Right atrium auricular region (tissue), 2 donors: ENCODE results near the gene AGPAT1. TPM values are rescaled to one million over a fixed set of nuclear protein-coding genes. Genes with fewer than 3 reads are reported as not detected.

Source experiments
- DNase-seq: peaks from one replicate; pipeline ENCODE4 v3.0.0-alpha.2; 2019; ENCODE audit warnings: low spot score
- H3K27ac ChIP-seq, 2 donors: fragments of 200-600 bp; sonication (generic); 1 replicate in 1 of 2; 2 replicates in 1 of 2; pipeline ENCODE4 v1.5.1; 2016 to 2019
- H3K27me3 ChIP-seq, 2 donors: fragments of 200-600 bp; sonication (generic); one replicate each; pipeline versions ENCODE4 v1.5.1 to v1.6.0; 2017 to 2019
- H3K36me3 ChIP-seq: fragments of 200-600 bp; sonication (generic); one replicate; pipeline ENCODE4 v1.5.1; 2016
- H3K4me1 ChIP-seq, 2 donors: fragments of 200-600 bp; sonication (generic); one replicate each; pipeline versions ENCODE4 v1.5.1 to v1.6.0; 2017 to 2019
- H3K4me3 ChIP-seq, 2 donors: fragments of 200-600 bp; sonication (generic); 1 replicate in 1 of 2; 2 replicates in 1 of 2; pipeline ENCODE4 v1.5.1; 2017 to 2019; ENCODE audit warnings: mild to moderate bottlenecking in 1 of 2, moderate library complexity in 1 of 2
- H3K9me3 ChIP-seq, 2 donors: fragments of 200-600 bp; sonication (generic); one replicate each; pipeline ENCODE4 v1.5.1; 2019
- total RNA-seq, 2 donors: library from RNA; depleted of rRNA; stranded (reverse); fragments of >200 nt; gene quantifications; one replicate each; pipeline ENCODE4 v1.1.0, GENCODE V29; 2016
- TF ChIP-seq, protein P1 (sequence below), 2 donors: fragments of 200-600 bp; sonication (generic); IDR thresholded peaks; one replicate each; pipeline ENCODE4 v1.5.1; 2019; ENCODE audit warnings: antibody characterized with exemption in 2 of 2

AGPAT1 gene
- total RNA-seq, 2 donors from 2014 or later, result 59.6 to 77.1 TPM

DNA sequence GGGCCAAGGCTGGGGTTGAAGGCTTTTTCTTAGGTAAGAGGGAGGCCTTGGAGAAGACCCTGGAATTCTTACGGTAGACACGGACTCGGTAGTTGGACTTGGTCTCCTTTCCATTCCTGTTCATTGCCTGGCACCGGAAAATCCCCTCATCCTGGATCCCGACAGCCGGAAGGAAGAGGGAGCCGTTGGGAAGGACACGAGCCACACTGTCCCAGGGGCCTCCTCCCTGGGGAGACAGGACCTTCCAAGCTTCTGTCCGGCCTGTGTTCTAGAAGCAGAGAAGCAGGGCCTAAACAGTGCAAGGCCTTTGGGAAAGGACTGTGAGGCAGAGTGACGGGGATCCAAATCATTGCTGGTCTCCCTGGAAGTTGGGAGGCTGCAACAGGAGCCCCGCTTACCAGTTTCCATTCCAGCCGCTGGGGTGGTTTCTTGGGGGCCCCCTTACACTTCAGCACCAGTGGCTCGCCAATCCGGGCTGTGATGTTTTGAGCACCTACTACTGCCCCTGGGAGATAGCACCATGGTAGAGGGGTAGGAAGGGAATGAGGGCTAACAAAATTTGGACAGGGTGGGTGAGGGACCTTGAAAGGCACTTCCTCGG lies 7.7 kb upstream of the AGPAT1 start:
- H3K9me3 ChIP-seq, result no peaks in the 10 kb centered on the region
- H3K4me1 ChIP-seq, result peaks cover 0 to 78% of the 10 kb centered on the region in 2 donors
- TF ChIP-seq, protein P1, sequence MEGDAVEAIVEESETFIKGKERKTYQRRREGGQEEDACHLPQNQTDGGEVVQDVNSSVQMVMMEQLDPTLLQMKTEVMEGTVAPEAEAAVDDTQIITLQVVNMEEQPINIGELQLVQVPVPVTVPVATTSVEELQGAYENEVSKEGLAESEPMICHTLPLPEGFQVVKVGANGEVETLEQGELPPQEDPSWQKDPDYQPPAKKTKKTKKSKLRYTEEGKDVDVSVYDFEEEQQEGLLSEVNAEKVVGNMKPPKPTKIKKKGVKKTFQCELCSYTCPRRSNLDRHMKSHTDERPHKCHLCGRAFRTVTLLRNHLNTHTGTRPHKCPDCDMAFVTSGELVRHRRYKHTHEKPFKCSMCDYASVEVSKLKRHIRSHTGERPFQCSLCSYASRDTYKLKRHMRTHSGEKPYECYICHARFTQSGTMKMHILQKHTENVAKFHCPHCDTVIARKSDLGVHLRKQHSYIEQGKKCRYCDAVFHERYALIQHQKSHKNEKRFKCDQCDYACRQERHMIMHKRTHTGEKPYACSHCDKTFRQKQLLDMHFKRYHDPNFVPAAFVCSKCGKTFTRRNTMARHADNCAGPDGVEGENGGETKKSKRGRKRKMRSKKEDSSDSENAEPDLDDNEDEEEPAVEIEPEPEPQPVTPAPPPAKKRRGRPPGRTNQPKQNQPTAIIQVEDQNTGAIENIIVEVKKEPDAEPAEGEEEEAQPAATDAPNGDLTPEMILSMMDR (IDR thresholded peaks at IDR 0.05), result no peak
- peaks cover 47% of the 10 kb centered on the region for H3K36me3 ChIP-seq
- peak overlapping the region; percentile 69 to 90 for H3K27ac ChIP-seq
- DNase-seq, result no peak
- no peak overlapping the region for H3K4me3 ChIP-seq
- no peaks in the 10 kb centered on the region for H3K27me3 ChIP-seq

DNA sequence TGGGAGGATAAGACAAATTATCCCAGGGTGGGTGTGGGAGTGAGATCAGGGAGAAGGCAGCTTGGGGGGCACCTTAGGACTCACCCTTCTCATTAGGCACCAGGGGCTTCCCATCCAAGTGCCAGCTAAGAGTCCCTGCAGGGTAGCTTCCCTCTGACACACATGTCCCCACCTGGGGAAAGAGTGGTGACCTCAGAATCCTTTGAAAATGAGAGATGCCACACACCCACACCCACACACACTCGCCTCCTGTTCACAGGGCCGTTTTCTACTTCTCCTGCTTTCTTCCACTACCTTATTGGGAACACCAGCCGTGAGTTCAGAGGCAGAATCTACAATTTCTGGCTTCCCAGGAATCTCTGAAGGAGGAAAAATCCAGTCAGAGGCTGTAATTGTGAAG lies 7.1 kb upstream of the AGPAT1 start:
- H3K27me3 ChIP-seq, result no peaks in the 10 kb centered on the region
- H3K4me3 ChIP-seq, result no peak overlapping the region
- no peaks in the 10 kb centered on the region for H3K9me3 ChIP-seq
- no peak for DNase-seq
- peaks cover 0 to 72% of the 10 kb centered on the region in 2 donors for H3K4me1 ChIP-seq
- TF ChIP-seq, protein P1 (IDR thresholded peaks at IDR 0.05), result no peak
- peak overlapping the region; percentile 69 to 90 for H3K27ac ChIP-seq
- H3K36me3 ChIP-seq, result peaks cover 47% of the 10 kb centered on the region

DNA sequence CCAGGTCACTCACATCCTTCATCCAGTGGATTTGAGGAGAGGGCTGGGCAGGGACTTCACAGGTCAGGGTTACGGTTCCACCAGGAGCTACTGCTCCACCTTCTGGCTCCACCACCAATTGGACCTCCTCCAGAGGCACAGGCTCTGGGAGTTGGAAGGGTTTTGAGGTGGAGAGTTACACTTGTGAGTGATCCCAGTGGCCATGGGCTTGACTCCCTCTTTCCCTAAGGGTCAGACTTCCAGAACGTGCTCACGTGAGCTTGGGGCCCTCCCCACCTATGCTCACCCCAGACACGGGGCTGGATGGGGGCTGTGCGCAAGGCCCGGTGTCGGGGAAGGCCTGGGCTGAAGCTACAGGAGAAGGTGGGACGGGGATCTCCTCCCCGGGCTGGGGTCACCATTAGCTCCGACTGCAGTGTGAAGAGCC lies 6.7 kb upstream of the AGPAT1 start:
- Histone ChIP-seq H3K4me1 (peaks cover 0 to 68% of the 10 kb centered on the region in 2 donors), H3K36me3 (peaks cover 43% of the 10 kb centered on the region), H3K27me3 (no peaks in the 10 kb centered on the region), H3K27ac (peak overlapping the region; percentile 69 to 90), H3K4me3 (no peak overlapping the region), H3K9me3 (no peaks in the 10 kb centered on the region)
- DNase-seq, result no peak
- TF ChIP-seq, protein P1 (IDR thresholded peaks at IDR 0.05), result no peak

DNA sequence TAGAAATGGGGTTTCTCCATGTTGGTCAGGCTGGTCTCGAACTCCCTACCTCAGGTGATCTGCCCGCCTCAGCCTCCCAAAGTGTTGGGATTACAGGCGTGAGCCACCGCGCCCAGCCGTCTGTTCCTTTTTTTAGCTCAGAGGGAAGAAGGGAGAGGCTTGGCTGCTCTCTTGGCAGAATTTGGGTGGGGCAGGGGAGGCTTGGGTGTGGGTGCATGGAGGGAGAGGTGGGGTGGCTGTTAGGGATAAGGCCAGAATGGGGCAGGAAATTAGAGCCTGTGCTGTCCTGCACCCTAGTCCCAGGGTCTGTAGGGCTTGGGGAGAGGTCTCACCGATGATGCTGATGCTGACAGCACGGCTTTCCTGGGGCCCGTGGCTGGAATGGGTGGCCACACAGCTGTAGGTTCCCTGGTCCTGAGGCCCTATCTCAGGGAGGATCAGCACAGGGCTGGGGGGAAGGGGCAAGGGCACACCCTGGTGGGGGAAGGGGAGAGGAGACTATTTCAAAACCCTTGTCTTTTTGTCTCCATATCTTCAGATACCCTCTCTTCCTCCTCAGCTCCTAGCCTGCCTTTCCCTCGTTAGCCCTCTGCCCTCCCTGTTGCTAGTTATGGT lies 6.1 kb upstream of the AGPAT1 start:
- Histone ChIP-seq H3K36me3 (peaks cover 38% of the 10 kb centered on the region), H3K4me3 (no peak overlapping the region), H3K27me3 (no peaks in the 10 kb centered on the region), H3K9me3 (no peaks in the 10 kb centered on the region), H3K4me1 (peaks cover 0 to 67% of the 10 kb centered on the region in 2 donors), H3K27ac (peak overlapping the region; percentile 10 to 90)
- TF ChIP-seq, protein P1 (IDR thresholded peaks at IDR 0.05), result no peak
- no peak for DNase-seq

DNA sequence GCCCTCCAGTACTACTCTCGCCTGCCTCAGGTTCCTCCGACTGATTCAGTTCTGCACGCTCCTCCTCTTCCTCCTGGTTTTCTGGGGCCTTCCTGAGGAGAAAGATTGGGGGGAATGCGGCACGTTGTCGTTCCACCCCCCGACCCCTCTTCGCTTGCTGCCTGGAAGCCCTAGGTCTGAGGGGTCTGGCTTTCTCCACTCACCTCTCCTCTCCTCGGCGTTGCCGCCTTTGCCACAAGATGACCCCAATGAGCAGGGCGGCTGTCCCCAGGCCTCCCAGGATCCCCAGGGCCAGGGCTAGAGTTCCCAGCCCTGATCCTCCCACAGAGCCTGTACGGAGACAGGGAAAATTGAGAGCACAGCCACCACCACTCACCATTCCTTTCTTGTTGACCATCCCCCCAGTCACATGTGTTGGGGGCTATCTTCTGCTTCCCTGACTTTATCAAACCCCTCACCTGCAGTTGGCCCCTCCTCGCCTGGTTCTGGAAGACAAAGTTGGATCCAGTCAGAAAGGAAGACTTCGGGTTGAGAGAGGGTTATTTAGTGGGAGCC lies 5.3 kb upstream of the AGPAT1 start:
- Histone ChIP-seq H3K4me3 (no peak overlapping the region), H3K4me1 (peaks cover 0 to 67% of the 10 kb centered on the region in 2 donors), H3K36me3 (peaks cover 30% of the 10 kb centered on the region), H3K9me3 (no peaks in the 10 kb centered on the region), H3K27me3 (no peaks in the 10 kb centered on the region), H3K27ac (no peak overlapping the region)
- DNase-seq, result no peak
- TF ChIP-seq, protein P1 (IDR thresholded peaks at IDR 0.05), result no peak
